Endodermal cell (in vitro differentiated cells): ENCODE measurements around the gene CSRNP2. TPM values are rescaled to one million over a fixed set of nuclear protein-coding genes. Genes with fewer than 3 reads are reported as not detected.

Experiments used
- DNase-seq: peaks from one replicate; pipeline ENCODE4 v3.0.0-alpha.2; 2017
- H3K27ac ChIP-seq: 2 replicates; pipeline ENCODE4 v1.5.1; 2013; ENCODE audit warnings: mild to moderate bottlenecking, low read depth, low read length, moderate library complexity
- H3K27me3 ChIP-seq: 2 replicates; pipeline ENCODE4 v1.6.1; 2013; ENCODE audit warnings: mild to moderate bottlenecking, low read length, moderate library complexity; ENCODE audit not compliant: insufficient read depth, control insufficient read depth, poor library complexity, severe bottlenecking
- H3K36me3 ChIP-seq: 2 replicates; pipeline ENCODE4 v1.7.0; 2013; ENCODE audit warnings: mild to moderate bottlenecking, low read length, moderate library complexity; ENCODE audit not compliant: control insufficient read depth, insufficient read depth
- H3K4me1 ChIP-seq: one replicate; pipeline ENCODE4 v1.7.0; 2013; ENCODE audit warnings: low read length; ENCODE audit not compliant: control insufficient read depth, insufficient read depth
- H3K4me3 ChIP-seq: 2 replicates; pipeline ENCODE4 v1.5.1; 2013; ENCODE audit warnings: mild to moderate bottlenecking, low read length, moderate library complexity
- H3K9ac ChIP-seq: 2 replicates; pipeline ENCODE4 v1.6.1; 2013; ENCODE audit warnings: mild to moderate bottlenecking, low read length, moderate library complexity; ENCODE audit not compliant: poor library complexity, severe bottlenecking; ENCODE audit errors: extremely low read depth
- H3K9me3 ChIP-seq: 2 replicates; pipeline ENCODE4 v1.6.1; 2013; ENCODE audit warnings: mild to moderate bottlenecking, low read length, moderate library complexity; ENCODE audit not compliant: control insufficient read depth
- H3K27ac Mint-ChIP-seq: 2 replicates; pipeline ENCODE4 v1.8.0; 2020; ENCODE audit warnings: mixed read lengths
- H3K27me3 Mint-ChIP-seq: 2 replicates; pipeline ENCODE4 v1.8.0; 2021; ENCODE audit warnings: mild to moderate bottlenecking, mixed read lengths; ENCODE audit not compliant: insufficient read depth
- H3K36me3 Mint-ChIP-seq: 2 replicates; pipeline ENCODE4 v1.8.0; 2020; ENCODE audit warnings: low read depth, mixed read lengths
- H3K4me1 Mint-ChIP-seq: 2 replicates; pipeline ENCODE4 v1.8.0; 2020; ENCODE audit warnings: mixed read lengths
- H3K4me3 Mint-ChIP-seq: 2 replicates; pipeline ENCODE4 v1.8.0; 2020; ENCODE audit warnings: mild to moderate bottlenecking, moderate library complexity, mixed read lengths
- H3K9me3 Mint-ChIP-seq: 2 replicates; pipeline ENCODE4 v1.8.0; 2020; ENCODE audit warnings: mild to moderate bottlenecking, mixed read lengths
- CTCF ChIP-seq: fragments of 200-600 bp; sonication (generic); conservative IDR thresholded peaks from 2 replicates; pipeline ENCODE4 v1.5.0; 2021; ENCODE audit warnings: antibody characterized with exemption, mild to moderate bottlenecking
- WGBS, 2 experiments: methylation state at CpG; one replicate each; pipeline versions ENCODE4 v1.1.5 to v1.1.7; 2013; ENCODE audit warnings: missing lambda C conversion rate in 2 of 2, mixed read lengths in 1 of 2; ENCODE audit not compliant: insufficient coverage in 1 of 2, insufficient read length in 1 of 2; 5-methylcytosine and 5-hydroxymethylcytosine counted together
- total RNA-seq, 2 donors: library from RNA; stranded (reverse); fragmentation: NEBNext Ultra II Directional in 1 of 2; extraction: Animal tissue kit (Norgen Biotek cat#: 25700) in 1 of 2; gene quantifications; 2 replicates in 1 of 2; 3 replicates in 1 of 2; pipeline ENCODE4 v1.2.1, GENCODE V29; 2021

CSRNP2 gene
- total RNA-seq, 2 donors from 2014 or later, result 45.7 to 52.1 TPM

GRCh38 chr12:51027342-51027835 lies 56.0 kb downstream of the CSRNP2 start:
- H3K27ac Mint-ChIP-seq, result no peak overlapping the region

DNA sequence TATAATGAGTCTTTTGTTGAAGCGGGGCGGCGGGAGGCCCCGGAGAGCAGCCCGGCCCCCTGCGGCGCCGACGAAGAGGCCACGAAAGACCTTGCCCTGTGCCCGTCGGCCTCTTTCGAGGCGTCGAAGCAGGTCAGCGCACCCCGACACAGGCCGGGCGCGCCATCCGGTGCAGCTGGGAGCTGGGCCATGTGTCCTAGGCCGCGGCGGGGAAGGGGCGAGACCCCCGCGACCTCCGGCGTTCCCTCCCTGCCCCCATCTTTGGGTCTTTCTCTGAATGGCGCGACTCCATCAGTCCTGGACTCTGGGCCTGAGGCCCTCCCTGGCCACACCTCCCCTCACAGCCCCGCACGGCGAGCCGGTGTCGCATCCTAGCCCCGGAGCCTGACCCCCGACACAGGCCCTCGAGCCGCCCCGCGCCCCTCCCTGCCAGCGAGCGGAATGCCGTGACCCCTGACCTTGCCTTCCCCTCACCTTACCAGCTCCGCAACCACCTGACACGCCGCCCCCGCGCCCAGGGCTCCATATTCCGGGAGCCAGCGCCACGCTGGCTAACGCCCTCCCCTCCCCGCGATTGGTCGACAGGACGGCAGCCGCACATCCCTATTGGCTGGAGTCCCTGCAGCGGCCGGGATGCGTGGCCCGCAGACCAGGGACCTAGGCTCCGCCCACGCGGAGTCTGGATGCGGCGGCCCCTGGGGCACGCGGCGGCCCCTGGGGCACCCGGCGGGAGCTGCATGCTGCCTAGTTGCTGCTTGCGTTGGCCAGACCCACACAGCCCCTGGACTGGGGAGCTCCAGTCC lies 57.4 kb downstream of the CSRNP2 start, which contains the start of gene SLC11A2:
TSS of gene SLC11A2 (minus strand) at position 549 of the 803 bp plus-strand sequence. CDS start 15,656 bp downstream, outside the sequence.
- Mint-ChIP-seq H3K4me3 (peak within 1 kb of the TSS; percentile 71), H3K27me3 (no peaks in the 10 kb centered on the region), H3K36me3 (no peaks in the 10 kb centered on the region), H3K9me3 (no peaks in the 10 kb centered on the region), H3K4me1 (peaks cover 26% of the 10 kb centered on the region), H3K27ac (peak within 1 kb of the TSS; percentile 93)
- Histone ChIP-seq H3K27ac (peak within 1 kb of the TSS; percentile 93), H3K9me3 (no peaks in the 10 kb centered on the region), H3K4me1 (no peaks in the 10 kb centered on the region), H3K36me3 (no peaks in the 10 kb centered on the region), H3K27me3 (no peaks in the 10 kb centered on the region), H3K4me3 (peak within 1 kb of the TSS; percentile 99), H3K9ac (peak within 1 kb of the TSS; percentile 70)
- peak; percentile 33 for TF ChIP-seq CTCF
- WGBS, 2 experiments, result 0 to 1% methylated on average over 26 to 74 of the region's 74 CpGs
- DNase-seq, result peak; percentile 100

More at GRCh38 chr12:51027342-51027835, 56.0 kb downstream of the CSRNP2 start:
- Histone ChIP-seq H3K4me3 (no peak overlapping the region), H3K27me3 (no peaks in the 10 kb centered on the region), H3K4me1 (no peaks in the 10 kb centered on the region), H3K27ac (no peak overlapping the region), H3K9ac (no peak overlapping the region), H3K36me3 (no peaks in the 10 kb centered on the region), H3K9me3 (no peaks in the 10 kb centered on the region)
- H3K4me1 Mint-ChIP-seq, result peaks cover 26% of the 10 kb centered on the region
- no peaks in the 10 kb centered on the region for H3K9me3 Mint-ChIP-seq
- no peaks in the 10 kb centered on the region for H3K27me3 Mint-ChIP-seq
- WGBS, 2 experiments, result 94 to 95% methylated on average over 13 to 15 of the region's 15 CpGs
- peak; percentile 58 for DNase-seq
- no peaks in the 10 kb centered on the region for H3K36me3 Mint-ChIP-seq
- no peak overlapping the region for H3K4me3 Mint-ChIP-seq
- TF ChIP-seq CTCF, result no peak

DNA sequence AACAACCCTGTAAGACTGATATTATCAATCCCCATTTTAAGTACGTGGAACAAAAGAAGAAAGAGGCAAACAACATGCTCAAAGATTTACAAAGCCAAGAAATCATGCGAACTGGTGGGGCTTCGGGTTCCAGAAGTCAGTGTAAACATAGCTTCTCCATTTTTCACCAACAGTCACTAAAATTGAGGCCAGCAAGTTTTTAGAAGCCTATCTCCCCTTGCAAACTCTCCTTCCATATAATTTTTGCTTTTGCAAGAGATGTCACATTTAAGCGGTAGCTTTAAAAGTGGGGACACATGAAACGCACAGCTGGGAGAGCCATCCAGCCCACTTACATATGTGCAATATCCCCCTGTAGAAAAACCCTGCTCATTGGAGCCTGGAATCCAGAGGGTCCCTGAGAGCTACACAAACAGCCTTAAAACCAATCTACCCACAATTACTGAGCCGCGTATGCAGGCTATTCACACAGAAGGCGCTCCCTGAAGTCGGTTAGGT lies 58.0 kb downstream of the CSRNP2 start:
- H3K27ac Mint-ChIP-seq, result peak overlapping the region; percentile 93
- DNase-seq, result no peak
- H3K4me1 Mint-ChIP-seq, result peaks cover 26% of the 10 kb centered on the region
- TF ChIP-seq CTCF, result no peak
- H3K4me3 ChIP-seq, result peak overlapping the region; percentile 99
- H3K9ac ChIP-seq, result peak overlapping the region; percentile 70
- H3K9me3 Mint-ChIP-seq, result no peaks in the 10 kb centered on the region
- H3K4me1 ChIP-seq, result no peaks in the 10 kb centered on the region
- no peaks in the 10 kb centered on the region for H3K27me3 ChIP-seq
- peak overlapping the region; percentile 93 for H3K27ac ChIP-seq
- no peaks in the 10 kb centered on the region for H3K9me3 ChIP-seq
- no peaks in the 10 kb centered on the region for H3K36me3 Mint-ChIP-seq
- peak overlapping the region; percentile 71 for H3K4me3 Mint-ChIP-seq
- H3K27me3 Mint-ChIP-seq, result no peaks in the 10 kb centered on the region
- no peaks in the 10 kb centered on the region for H3K36me3 ChIP-seq
- 4 to 21% methylated on average over 2 to 9 of the region's 9 CpGs for WGBS, 2 experiments
